Heart left ventricle (tissue), 16 donors: Measurements from ENCODE around the gene FREM3. TPM values are rescaled to one million over a fixed set of nuclear protein-coding genes. Genes with fewer than 3 reads are reported as not detected.
A peak's percentile ranks its signal among the peaks of the same experiment; 100 is the strongest.
"Not testable (repeated sequence)": the region's sequence is repeated elsewhere in the genome, so short reads cannot be mapped to it uniquely, and the experiment has no call there.

Experiments
- ATAC-seq, 4 donors: fragments of 200-7000 bp; cut with Tn5 transposase; one replicate each; pipeline ENCODE4 v1.9.1; 2020 to 2022; ENCODE audit warnings: moderate library complexity in 4 of 4, mild to moderate bottlenecking in 3 of 4, moderate number of reproducible peaks in 1 of 4
- DNase-seq, 5 donors: peaks; one replicate each; pipeline ENCODE4 v3.0.0-alpha.2; 2020
- H3K27ac ChIP-seq, 12 donors: fragments of 200-600 bp; sonication (generic) in 4 of 12; one replicate each; pipeline versions ENCODE4 v1.5.0 to v1.8.0; 2016 to 2022; ENCODE audit warnings: mild to moderate bottlenecking in 2 of 12
- H3K27me3 ChIP-seq, 9 donors: fragments of 200-600 bp; sonication (generic) in 2 of 9; one replicate each; pipeline versions ENCODE4 v1.5.1 to v1.8.0; 2016 to 2022; ENCODE audit warnings: mild to moderate bottlenecking in 3 of 9
- H3K36me3 ChIP-seq, 9 donors: fragments of 200-600 bp; sonication (generic) in 2 of 9; one replicate each; pipeline versions ENCODE4 v1.5.0 to v1.8.0; 2018 to 2022; ENCODE audit warnings: mild to moderate bottlenecking in 2 of 9
- H3K4me1 ChIP-seq, 12 donors: fragments of 200-600 bp; sonication (generic) in 4 of 12; one replicate each; pipeline versions ENCODE4 v1.5.0 to v1.8.0; 2016 to 2022; ENCODE audit warnings: mild to moderate bottlenecking in 3 of 12
- H3K4me3 ChIP-seq, 12 donors: fragments of 200-600 bp; sonication (generic) in 4 of 12; one replicate each; pipeline versions ENCODE4 v1.5.0 to v1.8.0; 2017 to 2022; ENCODE audit warnings: mild to moderate bottlenecking in 9 of 12, moderate library complexity in 4 of 12
- H3K9me3 ChIP-seq, 12 donors: fragments of 200-600 bp; sonication (generic) in 4 of 12; one replicate each; pipeline versions ENCODE4 v1.5.0 to v1.8.0; 2016 to 2022; ENCODE audit warnings: mild to moderate bottlenecking in 1 of 12
- CTCF ChIP-seq, 12 donors: fragments of 200-600 bp; sonication (generic) in 4 of 12; IDR thresholded peaks; one replicate each; pipeline versions ENCODE4 v1.5.0 to v1.8.0; 2018 to 2022; ENCODE audit warnings: antibody characterized with exemption in 12 of 12, mild to moderate bottlenecking in 5 of 12
- POLR2A ChIP-seq, 2 donors: fragments of 450-650 bp; IDR thresholded peaks; one replicate each; pipeline ENCODE4 v1.6.1; 2017; ENCODE audit warnings: antibody characterized with exemption in 2 of 2, mild to moderate bottlenecking in 2 of 2, moderate library complexity in 2 of 2
- WGBS, 4 donors: extraction: QIAGEN DNeasy Blood & Tissue Kit in 2 of 4; methylation state at CpG; one replicate each; pipeline versions ENCODE4 v1.1.5 to v1.1.7; 2013 to 2018; 5-methylcytosine and 5-hydroxymethylcytosine counted together
- intact Hi-C, 10 donors: fragments of 100-400 bp; cut with DNase I; formaldehyde crosslinking; loops; one replicate each; pipeline versions ENCODE4 v1.11.1 to v1.14.2; 2022
- polyA plus RNA-seq, 2 donors: library from polyadenylated mRNA; stranded (reverse); fragments of 200-250 nt; gene quantifications; one replicate each; pipeline ENCODE4 v1.2.3, GENCODE V29; 2013
- total RNA-seq, 9 donors: library from RNA; depleted of rRNA in 2 of 9; stranded (reverse); fragments of >200 nt in 2 of 9; fragmentation: NEBNext Ultra II Directional in 3 of 9; extraction: Animal tissue kit (Norgen Biotek cat#: 25700) in 3 of 9; gene quantifications; one replicate each; pipeline versions ENCODE4 v1.1.0 to v1.2.4, GENCODE V29; 2016 to 2023
- donor health status: ischemic (EF 13 %, LVEDD 7.1; RV severe dilation, severe dysfunction).
- donor health status: healthy with polysubstance abuse.
- donor health status: DM: no; HTN: yes; CAD: no.
- donor health status: DM: no; HTN: no; CAD: no.
- donor health status: ischemic (EF 25% LVEDD 6.9; RV normal size, moderate dysfunction).
- donor health status: ischemic (EF 25% LVEDD 5.7; RV mildly dilated, moderate dysfunction).
- donor health status: healthy.
- donor health status: DM: yes; HTN: yes; CAD: no.
- donor health status: ischemic (EF 35%, LVEDD 5.7; RV mildly dilated, moderate dysfunction).
- donor health status: nonischemic (EF 11% LVEDD 7.7; RV severe dilation, severe dysfunction).
- donor health status: DM: yes; HTN: yes; CAD: no.
- donor health status: PGD.
- donor health status: ischemic (EF 29% LVEDD 5.4; RV normal size, mild dysfunction).
- donor health status: nonischemic (EF 23%, LVEDD 6.1; RV moderate dilation, normal function).

FREM3 gene
- total and polyA plus RNA-seq, 11 donors, result 0.01 to 0.13 TPM; not detected in 9

- intact Hi-C loops, result no loop called here
- DNase-seq, result no peak
- Histone ChIP-seq H3K27ac (no peak overlapping the region), H3K36me3 (no peaks in the 10 kb centered on the region), H3K4me3 (no peak overlapping the region), H3K4me1 (no peaks in the 10 kb centered on the region), H3K27me3 (peaks cover 0 to 13% (median 0%) of the 10 kb centered on the region in 9 donors), H3K9me3 (peaks cover 0 to 3% (median 0%) of the 10 kb centered on the region in 12 donors)
- TF ChIP-seq POLR2A (IDR thresholded peaks at IDR 0.05), result no peak
- no peak for TF ChIP-seq CTCF (IDR thresholded peaks at IDR 0.05)
- 86 to 100% (median 89%) methylated on average over 1 of the region's 1 CpG for WGBS, 4 donors
- no peak for ATAC-seq
These were observed 8.2 kb downstream of the FREM3 start for GRCh38 chr4:143692241-143692640.

GRCh38 chr4:143679434-143679833, 21.0 kb downstream of the FREM3 start:
- Histone ChIP-seq H3K27me3 (no peaks in the 10 kb centered on the region), H3K27ac (no peak overlapping the region), H3K36me3 (no peaks in the 10 kb centered on the region), H3K4me3 (no peak overlapping the region), H3K4me1 (no peaks in the 10 kb centered on the region), H3K9me3 (peaks cover 0 to 2% (median 0%) of the 10 kb centered on the region in 12 donors)
- TF ChIP-seq POLR2A (IDR thresholded peaks at IDR 0.05) (no peak), CTCF (IDR thresholded peaks at IDR 0.05) (no peak)
- no peak for DNase-seq
- WGBS, 4 donors, result 61 to 74% (median 64%) methylated on average over 2 of the region's 2 CpGs
- intact Hi-C loops, result no loop called here
- ATAC-seq, result no peak

GRCh38 chr4:143673629-143674028, 26.8 kb downstream of the FREM3 start:
- H3K4me1 ChIP-seq, H3K4me3 ChIP-seq, H3K36me3 ChIP-seq, H3K9me3 ChIP-seq, intact Hi-C loops, H3K27ac ChIP-seq, ATAC-seq, H3K27me3 ChIP-seq, DNase-seq: not testable (repeated sequence)
- WGBS, 4 donors, result 94 to 98% (median 95%) methylated on average over 9 of the region's 9 CpGs

GRCh38 chr4:143668930-143669552, 31.4 kb downstream of the FREM3 start:
- 93 to 98% (median 97%) methylated on average over 9 of the region's 9 CpGs for WGBS, 4 donors
- ATAC-seq, result no peak
- intact Hi-C loops, result no loop called here
- Histone ChIP-seq H3K4me3 (no peak overlapping the region), H3K27me3 (no peaks in the 10 kb centered on the region), H3K27ac (no peak overlapping the region), H3K9me3 (no peaks in the 10 kb centered on the region), H3K36me3 (no peaks in the 10 kb centered on the region), H3K4me1 (peaks cover 0 to 13% (median 4%) of the 10 kb centered on the region in 12 donors)
- DNase-seq, result no peak
- TF ChIP-seq CTCF (IDR thresholded peaks at IDR 0.05) (no peak), POLR2A (IDR thresholded peaks at IDR 0.05) (no peak)

GRCh38 chr4:143667461-143667860, 33.0 kb downstream of the FREM3 start:
- intact Hi-C loops, result no loop called here
- no peak overlapping the region for H3K27ac ChIP-seq
- no peak overlapping the region for H3K4me3 ChIP-seq
- DNase-seq (peak in 4 of 5 donors; percentile 33 to 66 (median 52)), ATAC-seq (peak; percentile 61 to 94 (median 88))
- no peaks in the 10 kb centered on the region for H3K9me3 ChIP-seq
- 17 to 42% (median 22%) methylated on average over 4 of the region's 4 CpGs for WGBS, 4 donors
- no peaks in the 10 kb centered on the region for H3K27me3 ChIP-seq
- H3K4me1 ChIP-seq, result peaks cover 0 to 13% (median 4%) of the 10 kb centered on the region in 12 donors
- H3K36me3 ChIP-seq, result no peaks in the 10 kb centered on the region
- TF ChIP-seq CTCF (IDR thresholded peaks at IDR 0.05) (no peak), POLR2A (IDR thresholded peaks at IDR 0.05) (no peak)
